Measurements from ENCODE around the gene CCAR1. TPM values are rescaled to one million over a fixed set of nuclear protein-coding genes. Genes with fewer than 3 reads are reported as not detected.

The CCAR1 gene
- total and polyA plus RNA-seq, 2 of the 4 experiments (the other 2 are of a cell fraction) = 35.1 to 60.8 TPM

DNA sequence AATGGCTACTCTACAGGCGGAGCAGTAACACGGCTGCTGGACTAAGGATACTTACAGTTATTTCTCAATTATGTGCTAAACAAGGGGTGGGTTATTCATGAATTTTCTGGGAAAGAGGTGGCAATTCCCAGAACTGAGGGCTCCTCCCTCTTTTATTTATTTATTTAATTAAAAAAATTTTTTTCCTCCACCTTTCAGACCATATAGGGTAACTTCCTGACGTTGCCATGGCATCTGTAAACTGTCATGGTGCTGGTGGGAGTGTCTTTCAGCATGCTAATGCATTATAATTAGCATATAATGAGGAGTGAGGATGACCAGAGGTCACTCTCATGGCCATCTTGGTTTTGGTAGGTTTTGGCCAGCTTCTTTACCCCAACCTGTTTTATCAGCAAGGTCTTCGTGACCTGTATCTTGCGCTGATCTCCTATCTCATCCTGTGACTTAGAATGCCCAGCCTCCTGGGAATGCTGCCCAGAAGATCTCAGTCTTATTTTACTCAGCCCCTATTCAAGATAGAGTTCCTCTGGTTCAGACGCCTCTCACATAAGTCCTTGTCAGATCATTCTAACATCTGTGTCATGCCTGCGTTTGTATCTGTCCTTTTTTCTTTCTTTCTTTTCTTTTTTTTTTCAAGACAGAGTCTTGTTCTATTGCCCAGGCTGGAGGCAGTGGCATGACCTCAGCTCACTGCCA is 90.4 kb downstream of the CCAR1 start:
- Histone ChIP-seq H3K79me1 (ENCODE audit: low read depth in 1 of 2, low read length in 2 of 2) (no peaks in the 10 kb centered on the region), H4K20me1 (ENCODE audit: insufficient read depth, low read length) (no peaks in the 10 kb centered on the region), H3K4ac (ENCODE audit: low read depth, low read length) (no peak overlapping the region), H3K23ac (ENCODE audit: low read depth, low read length) (no peak overlapping the region), H3K36me3 (ENCODE audit: control insufficient read depth, insufficient read depth, low read length) (no peaks in the 10 kb centered on the region), H3K14ac (replicated peaks; ENCODE audit: low read depth, low read length) (no peak overlapping the region), H3K9me1 (ENCODE audit: insufficient read depth, low read length) (no peaks in the 10 kb centered on the region), H4K8ac (ENCODE audit: low read depth in 2 of 2, low read length in 2 of 2) (no peak overlapping the region), H3K27me3 (ENCODE audit: control insufficient read depth, insufficient read depth, low read length) (no peaks in the 10 kb centered on the region; the same call in 1 of the 2 replicates), H3K9me3 (ENCODE audit: control insufficient read depth, insufficient read depth, low read length) (no peaks in the 10 kb centered on the region), H3K9ac (ENCODE audit: low read depth, low read length) (no peak overlapping the region), H2AK5ac (ENCODE audit: low read depth, low read length) (no peak overlapping the region), H2BK20ac (ENCODE audit: low read depth, low read length) (no peak overlapping the region), H3K4me1 (ENCODE audit: control insufficient read depth, insufficient read depth, low read length) (peaks cover 2% of the 10 kb centered on the region; the same call in 1 of the 2 replicates), H3K4me3 (ENCODE audit: insufficient read depth, low read depth, low read length) (no peak overlapping the region), H2AK9ac (replicated peaks; ENCODE audit: low read depth, low read length, poor library complexity) (no peak overlapping the region), H3K27ac (ENCODE audit: insufficient read depth, low read length) (no peak overlapping the region), H4K5ac (ENCODE audit: low read depth, low read length) (no peak overlapping the region), H2BK5ac (ENCODE audit: low read depth, low read length, poor library complexity, severe bottlenecking) (no peak overlapping the region), H2AFZ (replicated peaks; ENCODE audit: low read length, poor library complexity) (no peak overlapping the region), H3K18ac (ENCODE audit: low read depth, low read length) (no peak overlapping the region), H4K91ac (ENCODE audit: insufficient read depth, low read depth, low read length) (no peak overlapping the region), H3K56ac (ENCODE audit: extremely low read depth, insufficient read depth, low read length) (no peak overlapping the region), H3K4me2 (ENCODE audit: low read depth, low read length) (no peak overlapping the region), H2BK15ac (ENCODE audit: low read depth, low read length) (no peak overlapping the region), H2BK120ac (ENCODE audit: low read depth, low read length) (no peak overlapping the region)
- no peak for TF ChIP-seq NFE2L2 (IDR thresholded peaks at IDR 0.05; ENCODE audit: low read depth, low read length)
- TF ChIP-seq CEBPB (IDR thresholded peaks at IDR 0.05; ENCODE audit: low read depth, low read length) = no peak
- TF ChIP-seq, protein P1, sequence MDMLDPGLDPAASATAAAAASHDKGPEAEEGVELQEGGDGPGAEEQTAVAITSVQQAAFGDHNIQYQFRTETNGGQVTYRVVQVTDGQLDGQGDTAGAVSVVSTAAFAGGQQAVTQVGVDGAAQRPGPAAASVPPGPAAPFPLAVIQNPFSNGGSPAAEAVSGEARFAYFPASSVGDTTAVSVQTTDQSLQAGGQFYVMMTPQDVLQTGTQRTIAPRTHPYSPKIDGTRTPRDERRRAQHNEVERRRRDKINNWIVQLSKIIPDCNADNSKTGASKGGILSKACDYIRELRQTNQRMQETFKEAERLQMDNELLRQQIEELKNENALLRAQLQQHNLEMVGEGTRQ (IDR thresholded peaks at IDR 0.05; ENCODE audit: low read depth, low read length) = no peak
- TF ChIP-seq, protein P2, sequence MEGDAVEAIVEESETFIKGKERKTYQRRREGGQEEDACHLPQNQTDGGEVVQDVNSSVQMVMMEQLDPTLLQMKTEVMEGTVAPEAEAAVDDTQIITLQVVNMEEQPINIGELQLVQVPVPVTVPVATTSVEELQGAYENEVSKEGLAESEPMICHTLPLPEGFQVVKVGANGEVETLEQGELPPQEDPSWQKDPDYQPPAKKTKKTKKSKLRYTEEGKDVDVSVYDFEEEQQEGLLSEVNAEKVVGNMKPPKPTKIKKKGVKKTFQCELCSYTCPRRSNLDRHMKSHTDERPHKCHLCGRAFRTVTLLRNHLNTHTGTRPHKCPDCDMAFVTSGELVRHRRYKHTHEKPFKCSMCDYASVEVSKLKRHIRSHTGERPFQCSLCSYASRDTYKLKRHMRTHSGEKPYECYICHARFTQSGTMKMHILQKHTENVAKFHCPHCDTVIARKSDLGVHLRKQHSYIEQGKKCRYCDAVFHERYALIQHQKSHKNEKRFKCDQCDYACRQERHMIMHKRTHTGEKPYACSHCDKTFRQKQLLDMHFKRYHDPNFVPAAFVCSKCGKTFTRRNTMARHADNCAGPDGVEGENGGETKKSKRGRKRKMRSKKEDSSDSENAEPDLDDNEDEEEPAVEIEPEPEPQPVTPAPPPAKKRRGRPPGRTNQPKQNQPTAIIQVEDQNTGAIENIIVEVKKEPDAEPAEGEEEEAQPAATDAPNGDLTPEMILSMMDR (conservative IDR thresholded peaks at IDR 0.05; ENCODE audit: low read depth, low read length) = no peak
- TF ChIP-seq RFX5 (IDR thresholded peaks at IDR 0.05; ENCODE audit: low read depth, low read length) = no peak
- CTCF ChIA-PET = no interaction called here
- POLR2A ChIA-PET (ENCODE audit: unreplicated experiment) = no interaction called here
- 100% methylated on average over 1 of the region's 7 CpGs; no CpG with 5 or more reads in 1 of the 2 experiments for WGBS, 2 experiments (ENCODE audit: extremely low coverage in 2 of 2, insufficient read length in 1 of 2)
- no TSS peak for BruUV-seq (replicated peaks)
- in situ Hi-C loops (cut with MboI; ENCODE audit: low sequenced_read_pairs) = no loop called here
- ATAC-seq (ENCODE audit: low read depth) (no peak), DNase-seq (no peak)
- dilution Hi-C loops (cut with HindIII; ENCODE audit: low sequenced_read_pairs, unreplicated experiment) = no loop called here
- intact Hi-C loops (cut with micrococcal nuclease) = no loop called here

Data from IMR-90 (cell line).